Fibroblast of skin of right quadriceps (primary cell): ENCODE data around the gene NDE1.
A peak's percentile ranks its signal among the peaks of the same experiment; 100 is the strongest.

Experiments used
- DNase-seq: peaks from one replicate; pipeline ENCODE4 v3.0.0-alpha.2; 2013

The NDE1 gene

DNA sequence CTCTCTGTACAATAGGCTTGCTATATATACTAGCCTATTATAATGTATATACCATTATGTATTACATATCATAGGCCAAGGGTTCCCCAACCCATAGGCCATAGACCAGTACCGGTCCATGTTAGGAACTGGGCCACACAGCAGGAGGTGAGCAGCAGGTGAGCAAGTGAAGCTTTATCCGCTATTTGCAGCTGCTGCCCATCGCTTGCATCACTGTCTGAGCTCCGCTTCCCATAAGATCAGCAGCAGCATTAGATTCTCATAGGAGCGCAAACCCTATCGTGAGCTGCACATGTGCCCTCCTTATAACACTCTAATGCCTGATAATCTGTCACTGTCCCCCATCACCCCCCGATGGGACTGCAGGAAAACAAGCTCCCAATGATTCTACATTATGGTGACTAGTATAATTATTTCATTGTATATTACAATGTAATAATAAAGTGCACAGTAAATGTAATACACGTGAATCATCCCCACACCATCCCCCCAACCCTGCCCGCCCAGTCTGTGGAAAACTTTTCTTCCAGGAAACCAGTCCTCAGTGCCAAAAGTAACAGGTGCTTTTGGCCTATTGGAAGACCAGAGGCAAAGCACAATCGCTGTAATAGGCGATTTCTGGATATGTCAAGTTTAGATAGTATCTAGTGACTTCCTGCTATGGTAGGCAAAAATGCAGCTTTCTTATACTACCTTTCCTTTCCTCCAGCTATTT is 122.7 kb downstream of the NDE1 start:
- DNase-seq = no peak

DNA sequence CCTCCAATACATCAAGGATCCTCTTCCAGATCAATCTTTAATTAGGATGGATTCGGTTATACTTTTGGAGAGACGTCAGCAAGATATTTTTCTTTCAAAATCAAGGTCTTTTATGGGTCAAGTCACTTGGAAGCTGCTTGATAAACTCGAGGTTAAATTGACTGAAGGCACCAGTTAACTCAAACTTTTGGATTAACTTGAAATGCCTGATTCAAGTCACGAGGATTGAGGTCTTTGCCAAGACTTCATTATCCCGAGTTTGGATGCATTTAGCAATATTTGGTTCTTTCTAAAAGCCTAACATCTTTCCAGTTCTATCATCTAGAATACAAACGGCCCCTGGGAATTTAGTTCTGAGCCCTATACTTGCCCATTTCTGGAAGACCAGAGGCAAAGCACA is 123.9 kb downstream of the NDE1 start:
- DNase-seq = no peak

DNA sequence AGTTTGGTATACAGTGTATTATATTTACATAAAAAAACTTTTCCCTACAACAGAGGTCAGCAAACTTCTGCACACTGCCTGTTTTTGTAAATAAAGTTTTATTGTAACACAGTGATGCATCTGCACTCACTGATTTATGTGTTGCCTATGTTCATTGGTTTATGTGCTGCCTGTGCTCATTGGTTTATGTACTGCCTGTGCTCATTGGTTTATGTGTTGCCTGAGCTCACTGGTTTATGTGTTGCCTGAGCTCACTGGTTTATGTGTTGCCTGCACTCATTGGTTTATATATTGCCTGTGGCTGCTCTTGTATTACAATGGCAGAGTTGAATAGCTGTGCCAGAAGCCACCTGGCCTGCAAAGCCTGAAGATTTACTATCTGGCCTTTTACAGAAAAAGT is 125.2 kb downstream of the NDE1 start:
- peak; percentile 18 for DNase-seq

DNA sequence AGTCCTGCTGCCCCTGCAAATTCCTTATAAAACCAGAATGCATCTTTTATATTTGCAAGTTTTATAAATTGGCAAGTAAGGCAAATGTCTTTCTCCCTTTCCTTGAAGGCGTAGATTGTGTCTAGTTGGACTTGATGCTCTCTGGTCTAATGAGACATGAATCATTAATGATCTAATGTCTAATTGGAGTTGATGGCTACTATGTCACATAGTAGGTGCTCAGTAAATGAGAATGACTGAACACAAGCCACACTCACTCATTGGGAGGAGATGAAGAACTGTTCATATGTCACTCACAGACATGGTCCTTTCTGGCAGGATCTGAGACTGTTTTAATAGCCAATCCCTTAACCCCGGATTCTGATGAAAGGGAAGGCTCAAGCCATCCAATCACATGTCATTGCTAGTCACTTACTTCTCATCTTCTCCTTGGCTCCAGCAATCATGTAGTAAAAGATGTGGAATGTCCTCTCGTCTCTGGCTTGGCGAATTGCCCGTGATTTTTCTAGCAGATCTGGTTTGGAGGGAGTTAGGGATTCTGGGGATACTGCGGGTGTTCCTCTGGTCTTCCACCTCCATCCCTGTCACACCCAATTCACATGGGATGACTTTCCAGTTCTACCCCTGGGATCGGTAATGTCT is 125.7 kb downstream of the NDE1 start:
- DNase-seq = peak; percentile 34
